Stimulated activated CD8-positive, alpha-beta memory T cell treated with anti-CD3 and anti-CD28 coated beads, Interleukin-2, amount 100 ng/mL, for 48 hours (primary cell): ENCODE measurements around the gene DBH.
"Not testable (repeated sequence)": the region's sequence is repeated elsewhere in the genome, so short reads cannot be mapped to it uniquely, and the experiment has no call there.

Experiments
- DNase-seq, 2 donors: peaks; one replicate each; pipeline ENCODE4 v3.0.0-alpha.2; 2020; ENCODE audit warnings: low read depth in 2 of 2

DBH gene

GRCh38 chr9:133622555-133622954 is 13.6 kb upstream of the DBH start:
- DNase-seq = no peak

- not testable (repeated sequence) for DNase-seq
These were observed 10.2 kb upstream of the DBH start for GRCh38 chr9:133626008-133626407.

- DNase-seq = no peak
These were observed 8.8 kb upstream of the DBH start for GRCh38 chr9:133627341-133627740.

GRCh38 chr9:133628766-133629165 is 7.4 kb upstream of the DBH start:
- DNase-seq = no peak

GRCh38 chr9:133629221-133630110 is 6.7 kb upstream of the DBH start:
- no peak for DNase-seq

GRCh38 chr9:133631111-133631510 is 5.1 kb upstream of the DBH start:
- DNase-seq = no peak

GRCh38 chr9:133632806-133633680 is 3.1 kb upstream of the DBH start:
- no peak for DNase-seq

- DNase-seq = no peak
These were observed 2.5 kb upstream of the DBH start for GRCh38 chr9:133633681-133634080.

- DNase-seq = no peak
These were observed 2.0 kb upstream of the DBH start for GRCh38 chr9:133634081-133634691.

GRCh38 chr9:133635098-133635497 is 1.1 kb upstream of the DBH start:
- DNase-seq = no peak

- no peak for DNase-seq
These were observed 739 bp downstream of the DBH start for GRCh38 chr9:133636902-133637301.

GRCh38 chr9:133637451-133638055 is 1.4 kb downstream of the DBH start:
- DNase-seq = no peak

GRCh38 chr9:133638076-133638475 is 1.9 kb downstream of the DBH start:
- DNase-seq = no peak

- DNase-seq = no peak
These were observed 2.5 kb downstream of the DBH start for GRCh38 chr9:133638711-133639110.

GRCh38 chr9:133639613-133640012 is 3.5 kb downstream of the DBH start:
- no peak for DNase-seq

GRCh38 chr9:133640160-133640559 is 4.0 kb downstream of the DBH start:
- DNase-seq = no peak

- DNase-seq = no peak
These were observed 4.6 kb downstream of the DBH start for GRCh38 chr9:133640580-133641395.

GRCh38 chr9:133641396-133641655 is 5.2 kb downstream of the DBH start:
- no peak for DNase-seq

- DNase-seq = no peak
These were observed 5.9 kb downstream of the DBH start for GRCh38 chr9:133641861-133642595.

GRCh38 chr9:133642708-133643361 is 6.7 kb downstream of the DBH start:
- DNase-seq = no peak
